Measurements from ENCODE around the gene NAALADL2.

- TF ChIP-seq POLR2A (IDR thresholded peaks at IDR 0.05) = no peak
- TF ChIP-seq CTCF (IDR thresholded peaks at IDR 0.05) = no peak
Observed at GRCh38 chr3:175325440-175325839, 466.3 kb downstream of the NAALADL2 start.

All from body of pancreas (tissue), 4 donors.